Gastroesophageal sphincter (tissue), 3 donors: ENCODE results near the gene ZNF384.

Source experiments
- EP300 ChIP-seq: sonication (generic); formaldehyde crosslinking; IDR thresholded peaks from one replicate; pipeline ENCODE4 v1.6.1; 2017; ENCODE audit warnings: antibody characterized with exemption, mild to moderate bottlenecking
- POLR2A ChIP-seq, 2 donors: fragments of 450-650 bp; IDR thresholded peaks; one replicate each; pipeline ENCODE4 v1.6.1; 2017; ENCODE audit warnings: antibody characterized with exemption in 2 of 2, mild to moderate bottlenecking in 2 of 2, moderate library complexity in 1 of 2
- POLR2AphosphoS5 ChIP-seq: sonication (generic); formaldehyde crosslinking; IDR thresholded peaks from one replicate; pipeline ENCODE4 v1.6.1; 2017; ENCODE audit warnings: antibody characterized with exemption
- TF ChIP-seq, protein P1 (sequence below), 4 experiments: fragments of 200-600 bp in 2 of 4; fragments of 450-650 bp in 2 of 4; sonication (generic) in 1 of 4; IDR thresholded peaks; one replicate each; pipeline ENCODE4 v1.5.1; 2017 to 2019; ENCODE audit warnings: antibody characterized with exemption in 4 of 4, mild to moderate bottlenecking in 2 of 4, moderate library complexity in 2 of 4

GRCh38 chr12:6640497-6640896 lies 48.7 kb downstream of the ZNF384 start:
- TF ChIP-seq, protein P1, sequence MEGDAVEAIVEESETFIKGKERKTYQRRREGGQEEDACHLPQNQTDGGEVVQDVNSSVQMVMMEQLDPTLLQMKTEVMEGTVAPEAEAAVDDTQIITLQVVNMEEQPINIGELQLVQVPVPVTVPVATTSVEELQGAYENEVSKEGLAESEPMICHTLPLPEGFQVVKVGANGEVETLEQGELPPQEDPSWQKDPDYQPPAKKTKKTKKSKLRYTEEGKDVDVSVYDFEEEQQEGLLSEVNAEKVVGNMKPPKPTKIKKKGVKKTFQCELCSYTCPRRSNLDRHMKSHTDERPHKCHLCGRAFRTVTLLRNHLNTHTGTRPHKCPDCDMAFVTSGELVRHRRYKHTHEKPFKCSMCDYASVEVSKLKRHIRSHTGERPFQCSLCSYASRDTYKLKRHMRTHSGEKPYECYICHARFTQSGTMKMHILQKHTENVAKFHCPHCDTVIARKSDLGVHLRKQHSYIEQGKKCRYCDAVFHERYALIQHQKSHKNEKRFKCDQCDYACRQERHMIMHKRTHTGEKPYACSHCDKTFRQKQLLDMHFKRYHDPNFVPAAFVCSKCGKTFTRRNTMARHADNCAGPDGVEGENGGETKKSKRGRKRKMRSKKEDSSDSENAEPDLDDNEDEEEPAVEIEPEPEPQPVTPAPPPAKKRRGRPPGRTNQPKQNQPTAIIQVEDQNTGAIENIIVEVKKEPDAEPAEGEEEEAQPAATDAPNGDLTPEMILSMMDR (IDR thresholded peaks at IDR 0.05): no peak
- TF ChIP-seq POLR2A (IDR thresholded peaks at IDR 0.05): no peak
- TF ChIP-seq EP300: no peak
- no peak for TF ChIP-seq POLR2AphosphoS5
